HCT116 (cell line): ENCODE measurements around the gene FARSA. TPM values are rescaled to one million over a fixed set of nuclear protein-coding genes. Genes with fewer than 3 reads are reported as not detected.
"Not testable (repeated sequence)": the region's sequence is repeated elsewhere in the genome, so short reads cannot be mapped to it uniquely, and the experiment has no call there.

ENCODE experiments used
- ATAC-seq: fragments of 200-7000 bp; cut with Tn5 transposase; 2 replicates; pipeline ENCODE4 v1.9.1; 2020; ENCODE audit warnings: mild to moderate bottlenecking, moderate library complexity
- BruUV-seq: library from RNA; stranded (reverse); fragments of 400-500 nt; replicated peaks from 2 replicates; lab custom pipeline; 2021; lab: Mats Ljungman, UMichigan
- CTCF ChIA-PET: fragments of 300-600 bp; sonication (Branson Sonifier 250); formaldehyde crosslinking; loops from one replicate; lab custom pipeline; 2021; ENCODE audit warnings: antibody characterized with exemption; lab: Charles Lee
- POLR2A ChIA-PET: fragments of 300-600, 350-600 bp; sonication (Branson Sonifier 250); formaldehyde crosslinking; loops from one replicate; lab custom pipeline; 2021; ENCODE audit warnings: antibody characterized with exemption; lab: Charles Lee
- RAD21 ChIA-PET, 2 experiments: fragments of 300-600 bp; sonication (Branson Sonifier 250); formaldehyde crosslinking; loops; one replicate each; lab custom pipeline; 2023; ENCODE audit warnings: low total read pairs in 2 of 2; ENCODE audit not compliant: uncharacterized antibody in 2 of 2, unreplicated experiment in 2 of 2, low non-redundant PET in 1 of 2; lab: Charles Lee
- DNase-seq: peaks from one replicate; pipeline ENCODE4 v3.0.0-alpha.2; 2010; ENCODE audit warnings: low read depth, low spot score
- H2AFZ ChIP-seq: fragments of 200-600 bp; shearing (Covaris generic), sonication (generic); 2 replicates; pipeline ENCODE4 v1.6.1; 2017; ENCODE audit warnings: low read depth, mixed run types, mixed read lengths, antibody characterized with exemption, low read length; ENCODE audit not compliant: poor library complexity, severe bottlenecking
- H3K27ac ChIP-seq: 2 replicates; pipeline ENCODE4 v1.5.1; 2012; ENCODE audit warnings: low read depth, low read length
- H3K27me3 ChIP-seq: fragments of 200-600 bp; sonication (generic); 2 replicates; pipeline ENCODE4 v1.6.1; 2016; ENCODE audit warnings: mixed run types, low read length, mixed read lengths; ENCODE audit not compliant: insufficient read depth
- H3K36me3 ChIP-seq, 2 experiments: fragments of 200-500 bp in 1 of 2; fragments of 200-600 bp in 1 of 2; sonication (Bioruptor generic) in 1 of 2; sonication (generic) in 1 of 2; 2 replicates each; pipeline versions ENCODE4 v1.5.1 to v1.6.1; 2014 to 2016; ENCODE audit warnings: low read length in 2 of 2, inconsistent platforms in 1 of 2, mixed read lengths in 1 of 2, mixed run types in 1 of 2; ENCODE audit not compliant: insufficient read depth in 2 of 2, control insufficient read depth in 1 of 2
- H3K4me1 ChIP-seq, 2 experiments: fragments of 200-600 bp in 1 of 2; sonication (generic) in 1 of 2; 2 replicates each; pipeline versions ENCODE4 v1.5.1 to v1.6.1; 2012 to 2017; ENCODE audit warnings: low read length in 2 of 2, inconsistent platforms in 1 of 2, mild to moderate bottlenecking in 1 of 2, mixed read lengths in 1 of 2, mixed run types in 1 of 2, moderate library complexity in 1 of 2; ENCODE audit not compliant: insufficient read depth in 2 of 2, control insufficient read depth in 1 of 2
- H3K4me2 ChIP-seq: fragments of 200-600 bp; sonication (generic); 2 replicates; pipeline ENCODE4 v1.6.1; 2017; ENCODE audit warnings: mixed run types, low read length, mixed read lengths
- H3K4me3 ChIP-seq, 2 experiments: fragments of 200-600 bp in 1 of 2; sonication (generic) in 1 of 2; replicated peaks in 1 of 2; 2 replicates each; pipeline ENCODE4 v1.5.1; 2011 to 2016; ENCODE audit warnings: low read length in 2 of 2, control low read depth in 1 of 2, low read depth in 1 of 2, mild to moderate bottlenecking in 1 of 2, mixed read lengths in 1 of 2, mixed run types in 1 of 2
- H3K79me2 ChIP-seq: fragments of 200-600 bp; sonication (generic); 2 replicates; pipeline ENCODE4 v1.6.1; 2017; ENCODE audit warnings: mild to moderate bottlenecking, mixed run types, low read length, moderate library complexity, mixed read lengths; ENCODE audit not compliant: insufficient read depth
- H3K9ac ChIP-seq: fragments of 200-600 bp; sonication (generic); 2 replicates; pipeline ENCODE4 v1.6.1; 2016; ENCODE audit warnings: low read length, mixed read lengths
- H3K9me2 ChIP-seq: fragments of 200-600 bp; sonication (generic), shearing (Covaris generic); 2 replicates; pipeline ENCODE4 v1.6.1; 2017; ENCODE audit warnings: mixed run types, mild to moderate bottlenecking, moderate library complexity; ENCODE audit not compliant: insufficient read depth
- H3K9me3 ChIP-seq, 2 experiments: fragments of 200-500 bp in 1 of 2; fragments of 200-600 bp in 1 of 2; sonication (Bioruptor generic) in 1 of 2; sonication (generic) in 1 of 2; 2 replicates each; pipeline ENCODE4 v1.6.1; 2014 to 2017; ENCODE audit warnings: low read length in 2 of 2, mixed read lengths in 2 of 2, inconsistent platforms in 1 of 2, low read depth in 1 of 2, mild to moderate bottlenecking in 1 of 2, mixed run types in 1 of 2, moderate library complexity in 1 of 2; ENCODE audit not compliant: control insufficient read depth in 1 of 2, insufficient read depth in 1 of 2
- H4K20me1 ChIP-seq: fragments of 200-600 bp; sonication (generic), shearing (Covaris generic); 2 replicates; pipeline ENCODE4 v1.6.1; 2017; ENCODE audit warnings: mixed run types, mild to moderate bottlenecking, moderate library complexity; ENCODE audit not compliant: insufficient read depth
- CEBPB ChIP-seq: IDR thresholded peaks from 2 replicates; pipeline ENCODE4 v1.6.1; 2012; ENCODE audit warnings: low read depth
- CTCF ChIP-seq, 3 experiments: fragments of 200-600 bp in 1 of 3; sonication (generic) in 1 of 3; IDR thresholded peaks in 2 of 3; conservative IDR thresholded peaks in 1 of 3; 2 replicates each; pipeline ENCODE4 v1.5.1; 2012 to 2017; ENCODE audit warnings: low read depth in 2 of 3, low read length in 2 of 3, antibody characterized with exemption in 1 of 3, borderline replicate concordance in 1 of 3, control low read depth in 1 of 3, mild to moderate bottlenecking in 1 of 3, mixed read lengths in 1 of 3, mixed run types in 1 of 3, moderate library complexity in 1 of 3; ENCODE audit not compliant: insufficient read depth in 1 of 3
- EGR1 ChIP-seq: IDR thresholded peaks from 2 replicates; pipeline ENCODE4 v1.6.1; 2012; ENCODE audit warnings: low read depth
- ELF1 ChIP-seq: IDR thresholded peaks from 2 replicates; pipeline ENCODE4 v1.6.1; 2012; ENCODE audit warnings: low read depth, borderline replicate concordance
- JUND ChIP-seq: IDR thresholded peaks from 2 replicates; pipeline ENCODE4 v1.6.1; 2012
- POLR2AphosphoS5 ChIP-seq: IDR thresholded peaks from 2 replicates; pipeline ENCODE4 v1.6.1; 2011; ENCODE audit warnings: mild to moderate bottlenecking, low read depth, low read length, moderate library complexity
- REST ChIP-seq: IDR thresholded peaks from 2 replicates; pipeline ENCODE4 v1.6.1; 2012; ENCODE audit warnings: low read depth
- SRF ChIP-seq: IDR thresholded peaks from 2 replicates; pipeline ENCODE4 v1.6.1; 2012; ENCODE audit warnings: low read depth
- YY1 ChIP-seq: IDR thresholded peaks from 2 replicates; pipeline ENCODE4 v1.6.1; 2011; ENCODE audit warnings: low read length, low read depth, moderate library complexity, mild to moderate bottlenecking; ENCODE audit not compliant: insufficient replicate concordance; ENCODE audit errors: extremely low read depth
- ZBTB33 ChIP-seq: IDR thresholded peaks from 2 replicates; pipeline ENCODE4 v1.6.1; 2011; ENCODE audit warnings: mild to moderate bottlenecking, low read length, moderate library complexity; ENCODE audit not compliant: insufficient replicate concordance; ENCODE audit errors: extremely low read depth
- ZNF274 ChIP-seq: fragments of 200-500 bp; sonication (Bioruptor generic); IDR thresholded peaks from 2 replicates; pipeline ENCODE4 v1.6.1; 2014; ENCODE audit warnings: mild to moderate bottlenecking, low read depth, low read length, inconsistent platforms
- intact Hi-C: fragments of 100-400 bp; cut with micrococcal nuclease; formaldehyde crosslinking; loops from 2 replicates; pipeline ENCODE4 v1.10.0; 2022
- total RNA-seq: library from RNA; stranded (reverse); gene quantifications from one replicate; pipeline ENCODE4 v1.2.1, GENCODE V29; 2021; ENCODE audit not compliant: unreplicated experiment

FARSA gene
- total RNA-seq, 1 experiment from 2014 or later = 129 TPM

- ATAC-seq, intact Hi-C loops, RAD21 ChIA-PET, H3K9me2 ChIP-seq, H2AFZ ChIP-seq, H3K9me3 ChIP-seq, H4K20me1 ChIP-seq, BruUV-seq, H3K27me3 ChIP-seq, DNase-seq: not testable (repeated sequence)
- H3K36me3 ChIP-seq = peaks cover 14 to 27% of the 10 kb centered on the region in 2 experiments; a peak in 3 of 4 replicates
- peaks cover 9 to 29% of the 10 kb centered on the region in 2 experiments for H3K4me1 ChIP-seq
- ChIA-PET CTCF (interaction anchor here (3.6 kb wide), 1 partner anchor 10 kb away, joined by 15 read pairs; no protein-coding TSS in a partner anchor), POLR2A (interaction anchor here (2.0 kb wide), 1 partner anchor 9 kb away, joined by 8 read pairs; the partner anchor contains the start of gene RAD23A)
- peak overlapping the region; percentile 97 for H3K9ac ChIP-seq
- H3K27ac ChIP-seq = peak overlapping the region; percentile 98
- peak; percentile 22; the same call in 1 of the 2 replicates for TF ChIP-seq POLR2AphosphoS5
- peak overlapping the region; percentile 75 to 92 for H3K4me3 ChIP-seq
- peaks cover 51% of the 10 kb centered on the region for H3K79me2 ChIP-seq
- H3K4me2 ChIP-seq = peak overlapping the region; percentile 86
These were observed 22.1 kb upstream of the FARSA start for GRCh38 chr19:12955575-12955974.

GRCh38 chr19:12954612-12954962, 21.1 kb upstream of the FARSA start:
- no TSS peak for BruUV-seq
- ATAC-seq (no peak), DNase-seq (no peak)
- Histone ChIP-seq H3K27me3 (no peaks in the 10 kb centered on the region), H3K4me1 (peaks cover 9 to 29% of the 10 kb centered on the region in 2 experiments), H3K9me2 (no peaks in the 10 kb centered on the region), H3K9ac (no peak overlapping the region), H3K9me3 (no peaks in the 10 kb centered on the region), H3K4me3 (no peak overlapping the region), H3K36me3 (peaks cover 17 to 33% of the 10 kb centered on the region in 2 experiments), H4K20me1 (no peaks in the 10 kb centered on the region; the same call in 1 of the 2 replicates), H2AFZ (no peak overlapping the region), H3K27ac (peak overlapping the region; percentile 34; the same call in 1 of the 2 replicates), H3K79me2 (peaks cover 57% of the 10 kb centered on the region), H3K4me2 (peak overlapping the region; percentile 86)
- ChIA-PET CTCF (interaction anchor here (3.6 kb wide), 1 partner anchor 11 kb away, joined by 15 read pairs; no protein-coding TSS in a partner anchor), RAD21 (no interaction called here), POLR2A (interaction anchor here (0.9 to 2.0 kb wide), 3 partner anchors 8 to 39 kb away, joined by 3 to 8 read pairs (median 5); partner anchors contain the start of gene RAD23A)
- intact Hi-C loops = no loop called here
- TF ChIP-seq CTCF (IDR thresholded peaks at IDR 0.05 in 2 of 3, conservative IDR thresholded peaks at IDR 0.05 in 1 of 3; ENCODE audit: borderline replicate concordance in 1 of 3, insufficient read depth in 1 of 3, low read depth in 2 of 3, low read length in 2 of 3) = no peak
- no peak for TF ChIP-seq SRF
- no peak for TF ChIP-seq ZBTB33
- TF ChIP-seq CEBPB = no peak
- TF ChIP-seq YY1 = no peak
- no peak for TF ChIP-seq ELF1
- no peak for TF ChIP-seq EGR1
- no peak for TF ChIP-seq ZNF274
- TF ChIP-seq REST = no peak
- TF ChIP-seq JUND = no peak
